Cortex of kidney (tissue), 1 donor: Measurements from ENCODE around the gene ECT2.
"Not testable (repeated sequence)": the region's sequence is repeated elsewhere in the genome, so short reads cannot be mapped to it uniquely, and the experiment has no call there.

Experiments used
- DNase-seq: peaks from one replicate; lab custom pipeline; 2025; lab: John Stamatoyannopoulos, UW

Gene ECT2

GRCh38 chr3:172808969-172809546, 58.5 kb downstream of the ECT2 start:
- no peak for DNase-seq

GRCh38 chr3:172811099-172811498, 60.6 kb downstream of the ECT2 start:
- DNase-seq, result no peak

- DNase-seq, result no peak
These were observed 62.9 kb downstream of the ECT2 start for GRCh38 chr3:172813462-172813861.

GRCh38 chr3:172814738-172815137, 64.2 kb downstream of the ECT2 start:
- DNase-seq, result no peak

DNA sequence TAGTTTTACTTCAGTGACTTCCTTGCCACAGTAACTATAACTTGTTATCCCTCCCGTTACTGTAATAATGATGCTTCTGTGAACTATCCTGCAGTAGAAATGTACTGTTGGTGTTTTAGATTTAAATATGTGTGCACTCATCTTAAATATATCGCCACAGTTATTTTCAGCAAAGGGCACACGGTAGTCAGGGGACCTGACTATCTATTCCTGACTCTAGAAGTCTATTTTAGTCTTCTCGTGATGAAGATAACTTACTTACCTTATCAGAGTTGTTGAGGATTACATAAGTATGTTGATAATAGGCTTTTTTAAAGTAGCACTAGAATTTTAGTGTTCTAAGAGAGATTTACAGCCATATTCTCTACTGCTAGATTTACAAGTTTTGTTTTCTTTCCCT, 65.3 kb downstream of the ECT2 start:
- DNase-seq, result no peak

DNA sequence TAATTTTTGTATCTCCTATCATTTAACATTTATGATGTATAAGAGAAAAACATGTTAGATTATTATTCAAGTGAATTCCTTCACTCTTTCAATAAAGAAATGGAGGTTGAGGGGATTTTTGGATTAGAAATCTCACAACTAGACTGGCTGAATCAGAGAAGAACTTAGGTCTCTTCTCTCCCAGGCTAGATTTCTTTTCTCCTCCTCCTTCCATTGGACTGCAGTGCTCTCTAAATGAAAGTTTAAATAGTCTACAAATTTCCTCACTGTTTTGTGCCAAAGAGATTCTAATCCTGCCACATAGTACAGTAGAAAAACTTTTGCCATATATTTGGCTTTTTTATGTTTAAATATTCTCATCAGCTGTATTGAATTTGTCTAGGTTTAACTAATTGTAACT, 65.8 kb downstream of the ECT2 start:
- no peak for DNase-seq

DNA sequence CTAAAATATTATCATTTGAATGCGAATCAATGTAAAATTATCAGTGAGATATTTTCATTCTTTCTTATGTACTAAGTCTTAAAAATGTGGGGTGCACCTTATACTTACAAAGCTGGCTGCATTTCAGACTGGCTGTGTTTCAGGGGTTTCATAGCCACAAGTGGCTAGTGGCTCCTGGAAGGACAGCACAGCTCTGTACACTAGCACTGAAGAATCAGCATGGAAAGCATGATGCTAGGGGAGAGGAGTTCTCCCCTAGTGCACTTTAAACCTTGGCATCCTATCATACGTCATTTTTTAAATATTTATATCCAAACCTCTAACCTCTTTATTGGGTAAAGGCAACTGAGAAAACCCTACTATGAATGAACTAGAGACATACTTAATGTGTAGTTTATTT, 66.4 kb downstream of the ECT2 start:
- DNase-seq, result no peak

GRCh38 chr3:172820492-172820891, 70.0 kb downstream of the ECT2 start:
- no peak for DNase-seq

DNA sequence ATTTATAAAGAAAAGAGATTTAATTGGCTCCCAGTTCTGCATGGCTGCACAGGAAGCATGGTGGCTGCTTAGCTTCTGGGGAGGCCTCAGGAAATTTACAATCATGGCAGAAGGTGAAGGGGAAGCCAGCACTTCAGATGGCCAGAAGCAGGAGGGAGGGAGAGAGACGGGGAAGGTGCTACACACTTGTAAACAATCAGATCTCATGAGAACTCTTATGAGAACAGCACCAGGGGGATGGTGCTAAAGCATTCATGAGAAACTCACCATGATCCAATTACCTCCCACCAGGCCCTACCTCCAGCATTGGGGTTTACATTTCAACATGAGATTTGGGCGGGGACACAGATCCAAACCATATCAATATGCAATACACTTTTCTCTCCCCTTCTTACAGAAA, 73.7 kb downstream of the ECT2 start:
- DNase-seq, result no peak

GRCh38 chr3:172827231-172827630, 76.7 kb downstream of the ECT2 start:
- not testable (repeated sequence) for DNase-seq

DNA sequence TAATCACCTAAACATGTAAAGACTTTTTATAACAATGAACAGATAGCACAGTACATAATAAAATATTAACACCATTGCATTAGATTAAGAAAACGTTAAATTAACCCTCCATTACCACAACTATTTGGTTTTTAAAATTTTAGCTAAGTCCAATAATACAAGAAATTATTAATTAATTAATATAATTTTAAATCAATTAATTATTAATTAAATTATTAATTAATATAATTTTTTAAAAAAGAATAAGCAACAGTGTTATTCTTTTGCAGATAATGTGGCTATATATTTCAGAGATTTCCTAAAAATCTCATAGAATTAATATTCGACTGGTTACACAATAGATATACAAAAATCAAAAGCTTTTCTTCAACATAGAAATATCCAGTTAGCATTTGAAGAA, 82.5 kb downstream of the ECT2 start:
- DNase-seq, result no peak

DNA sequence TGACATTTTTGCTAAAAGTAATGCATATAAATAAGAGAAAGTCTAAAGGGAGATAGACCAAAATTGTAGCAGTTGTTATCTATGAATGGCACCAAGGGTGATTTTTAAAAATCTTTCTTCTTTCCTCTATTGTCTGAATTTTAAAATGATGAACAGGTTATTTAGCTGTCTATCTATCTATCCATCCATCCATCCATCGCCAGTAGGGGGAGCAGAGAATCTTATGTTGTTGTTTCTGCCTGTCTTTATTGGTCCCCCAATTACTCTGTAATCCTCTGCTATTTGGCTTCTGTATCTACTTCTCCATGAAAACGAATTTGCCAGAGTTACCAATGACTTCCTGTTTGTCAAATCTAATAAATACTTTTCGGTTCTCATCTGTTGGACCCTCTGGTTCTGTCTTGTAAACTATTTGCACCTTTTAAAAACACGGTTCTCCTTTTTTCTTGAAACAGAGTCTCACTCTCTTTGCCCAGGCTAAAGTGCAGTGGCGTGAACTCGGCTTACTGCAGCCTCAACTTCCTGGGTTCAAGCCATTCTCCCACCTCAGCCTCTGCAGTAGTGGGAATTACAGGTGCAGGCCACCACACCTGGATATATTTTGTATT, 86.0 kb downstream of the ECT2 start:
- DNase-seq, result no peak

DNA sequence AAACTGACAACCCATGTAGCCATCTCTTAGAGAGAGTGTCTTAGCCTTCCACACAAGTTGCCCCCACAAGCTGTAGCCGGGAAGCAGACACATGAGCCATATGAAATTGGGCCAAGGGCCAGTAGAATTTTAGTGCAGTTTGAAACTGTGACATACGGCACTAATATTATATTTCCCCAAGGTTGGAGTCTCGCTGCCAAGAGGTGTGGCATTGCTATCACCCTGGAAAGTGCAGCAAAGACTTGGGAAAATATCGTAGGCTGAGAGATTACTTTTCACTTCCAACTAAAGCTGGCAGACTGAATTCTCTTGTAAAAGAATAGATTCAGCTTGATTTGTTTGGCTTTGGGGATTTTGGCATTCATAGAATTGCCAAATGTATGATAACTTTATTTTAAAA, 89.2 kb downstream of the ECT2 start:
- DNase-seq, result no peak

DNA sequence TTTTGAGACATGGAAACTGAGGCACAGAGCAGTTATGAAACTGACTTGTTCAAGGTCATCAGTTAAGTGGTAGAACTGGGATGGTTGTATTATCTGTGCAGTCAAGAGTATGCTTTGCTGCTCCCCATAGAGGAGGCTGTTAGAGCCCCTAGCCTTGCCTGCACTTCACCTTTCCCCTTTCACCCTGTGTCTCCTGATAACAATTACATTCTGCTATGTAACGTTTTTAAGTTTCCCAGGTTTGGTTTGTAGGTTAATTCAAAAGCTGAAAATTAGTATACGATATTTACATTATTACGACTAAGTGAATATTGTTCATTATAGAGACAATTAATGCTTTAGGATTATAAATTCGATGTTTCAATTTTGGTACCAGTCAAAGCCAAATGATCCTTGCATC, 89.9 kb downstream of the ECT2 start:
- DNase-seq, result no peak

DNA sequence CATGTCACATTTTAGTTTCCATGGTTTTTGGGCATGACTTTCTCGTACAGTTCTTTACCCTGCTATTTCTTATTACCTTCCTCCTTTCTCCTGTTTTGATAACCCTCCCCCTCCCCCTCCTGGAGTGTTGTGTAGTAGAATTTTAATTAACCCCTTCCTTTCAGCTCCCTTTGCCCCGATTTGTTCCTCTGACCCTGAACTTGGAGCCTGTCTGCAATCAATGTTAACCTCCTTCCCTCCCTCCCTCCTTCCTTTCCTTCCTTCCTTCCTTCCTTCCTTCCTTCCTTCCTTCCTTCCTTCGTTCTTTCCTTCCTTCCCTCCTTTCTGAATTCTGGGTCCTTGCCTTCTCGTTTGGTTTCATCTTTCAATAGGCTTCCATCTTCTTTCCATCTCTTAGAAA, 90.4 kb downstream of the ECT2 start:
- DNase-seq, result no peak

- DNase-seq, result no peak
These were observed 93.9 kb downstream of the ECT2 start for GRCh38 chr3:172844428-172844827.

- DNase-seq, result no peak
These were observed 95.6 kb downstream of the ECT2 start for GRCh38 chr3:172846103-172846561.

GRCh38 chr3:172846706-172847105, 96.2 kb downstream of the ECT2 start:
- DNase-seq, result no peak

GRCh38 chr3:172847292-172847691, 96.8 kb downstream of the ECT2 start:
- no peak for DNase-seq

DNA sequence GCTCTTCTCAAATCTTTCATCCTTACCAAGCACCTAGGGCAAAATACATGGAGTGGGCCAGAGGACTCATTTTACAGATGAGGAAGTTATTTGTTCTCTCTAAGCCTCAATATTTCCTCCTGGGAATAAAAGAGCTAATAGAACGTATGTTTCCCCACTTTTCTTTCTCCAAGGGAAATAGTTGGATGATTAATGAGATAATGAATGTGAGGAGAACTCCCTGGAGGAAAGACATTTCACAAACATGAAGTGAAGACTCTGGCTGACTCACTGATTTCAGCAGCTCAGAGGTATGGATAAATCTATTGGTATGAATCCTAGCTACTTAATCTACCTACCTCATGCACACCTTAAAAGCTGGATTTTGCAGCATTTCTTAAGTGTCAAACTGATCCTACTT, 98.4 kb downstream of the ECT2 start:
- no peak for DNase-seq

DNA sequence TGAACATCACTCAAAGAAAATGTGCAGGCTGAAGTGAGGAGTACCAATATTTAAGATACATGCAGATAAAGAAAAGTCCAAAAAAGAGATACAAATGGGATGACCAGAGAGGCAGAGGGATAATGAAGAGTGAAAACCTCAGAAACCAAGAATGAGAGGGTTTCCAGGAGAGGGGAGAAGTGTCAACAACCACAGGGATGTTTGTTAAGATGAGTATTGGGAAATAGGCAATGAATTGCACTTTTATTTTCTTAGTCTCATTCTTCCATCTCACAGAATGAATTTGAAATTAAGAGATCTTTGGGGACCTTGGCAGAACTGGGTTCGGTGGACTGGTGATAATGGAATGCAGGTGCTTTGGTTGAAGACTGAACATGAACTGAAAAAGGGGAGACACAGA, 102.5 kb downstream of the ECT2 start:
- DNase-seq, result no peak

DNA sequence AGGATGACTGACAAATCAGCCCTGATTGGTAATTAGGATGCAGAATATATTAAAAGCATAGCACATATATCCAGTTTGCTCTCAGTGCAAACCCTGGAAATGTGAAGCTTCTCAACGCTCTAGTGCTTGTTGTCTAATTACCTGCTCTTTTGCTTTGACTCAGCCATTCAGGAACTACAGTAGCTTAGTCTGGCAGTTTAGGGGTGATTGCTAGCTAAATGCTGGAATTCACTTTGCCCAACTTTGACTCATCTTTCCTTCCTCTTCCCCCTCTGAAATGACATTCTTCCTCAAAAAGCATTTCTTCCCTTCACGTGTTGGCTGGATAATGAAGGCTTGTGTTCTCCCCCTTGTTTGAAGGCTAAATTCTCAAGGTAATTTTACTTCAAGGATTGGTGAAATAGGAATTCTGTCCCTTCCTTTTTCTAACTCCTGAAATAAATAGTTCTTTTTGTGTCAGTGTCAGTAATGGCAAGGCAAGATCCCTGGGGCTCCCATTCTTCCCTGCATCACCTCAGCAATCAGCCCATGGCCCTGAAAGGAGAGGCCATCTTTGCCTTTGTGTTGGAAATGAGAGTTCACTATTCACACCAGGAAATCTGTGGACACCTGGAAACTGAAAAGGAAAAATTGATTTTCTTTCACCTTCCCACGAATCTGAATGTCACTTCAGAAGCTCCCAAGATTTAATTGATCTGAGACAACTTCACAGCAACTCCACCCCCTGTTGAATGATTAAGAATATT, 103.6 kb downstream of the ECT2 start:
- DNase-seq, result no peak

DNA sequence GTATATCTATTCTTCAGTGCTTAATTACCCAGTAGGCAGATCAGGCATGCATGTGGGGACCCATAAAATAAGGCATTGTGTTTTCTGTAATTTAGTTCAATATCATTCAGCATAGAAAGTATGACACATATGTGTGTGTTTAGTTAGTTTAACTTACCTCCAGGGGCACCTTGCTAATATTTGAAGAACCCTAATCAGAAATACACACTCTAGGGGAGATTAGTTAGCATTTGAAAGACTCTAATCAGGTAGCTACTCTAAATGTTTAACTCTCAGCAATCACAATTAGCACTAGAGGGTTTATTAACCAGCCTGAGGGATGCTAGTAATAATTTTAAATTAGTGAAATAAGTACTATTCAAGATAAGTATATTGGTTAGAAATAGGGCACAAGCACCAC, 104.5 kb downstream of the ECT2 start:
- no peak for DNase-seq
